HG02938 (cell line): ENCODE data around the gene MZF1.

Experiments used
- ATAC-seq: cut with Tn5 transposase; IDR thresholded peaks from one replicate; pipeline ENCODE4 v1.9.1; 2021; ENCODE audit warnings: mild to moderate bottlenecking, moderate library complexity; ENCODE audit not compliant: unreplicated experiment

Gene MZF1

GRCh38 chr19:58556622-58557220 lies 16.4 kb downstream of the MZF1 start:
- ATAC-seq: no peak

DNA sequence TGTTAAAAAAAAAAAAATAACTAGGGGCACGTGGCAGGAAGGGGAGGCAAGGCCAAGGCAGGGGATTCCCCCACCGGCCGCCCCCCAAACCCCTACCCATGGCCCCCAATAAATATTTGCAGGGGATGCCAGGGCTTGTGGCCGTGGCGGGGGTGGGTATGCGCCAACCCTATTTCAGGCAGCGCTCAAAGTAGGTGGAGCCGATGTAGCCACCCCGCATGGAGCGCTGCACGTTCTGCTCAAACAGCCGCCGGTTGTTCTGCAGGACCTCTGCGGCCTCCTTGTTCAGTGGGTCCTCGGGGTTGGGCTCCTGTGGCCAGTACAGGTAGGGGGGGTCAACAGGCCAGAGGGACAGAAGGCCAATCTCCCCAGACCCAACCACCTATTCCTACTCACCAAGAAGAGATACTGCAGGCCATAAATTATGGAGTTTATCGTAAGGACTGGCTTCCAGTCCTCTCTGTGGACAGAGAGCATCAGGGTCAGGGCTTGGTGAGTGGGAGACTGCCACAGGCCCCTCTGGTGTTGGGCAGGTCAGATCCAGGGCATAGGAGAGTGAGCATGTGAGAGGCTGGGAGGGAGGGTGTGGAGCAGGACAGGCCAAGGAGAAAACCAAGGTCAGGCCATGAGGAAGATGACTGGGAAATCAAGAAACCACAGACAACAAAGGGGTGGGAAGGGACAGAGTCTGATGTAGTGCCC lies 17.1 kb downstream of the MZF1 start:
- no peak for ATAC-seq

DNA sequence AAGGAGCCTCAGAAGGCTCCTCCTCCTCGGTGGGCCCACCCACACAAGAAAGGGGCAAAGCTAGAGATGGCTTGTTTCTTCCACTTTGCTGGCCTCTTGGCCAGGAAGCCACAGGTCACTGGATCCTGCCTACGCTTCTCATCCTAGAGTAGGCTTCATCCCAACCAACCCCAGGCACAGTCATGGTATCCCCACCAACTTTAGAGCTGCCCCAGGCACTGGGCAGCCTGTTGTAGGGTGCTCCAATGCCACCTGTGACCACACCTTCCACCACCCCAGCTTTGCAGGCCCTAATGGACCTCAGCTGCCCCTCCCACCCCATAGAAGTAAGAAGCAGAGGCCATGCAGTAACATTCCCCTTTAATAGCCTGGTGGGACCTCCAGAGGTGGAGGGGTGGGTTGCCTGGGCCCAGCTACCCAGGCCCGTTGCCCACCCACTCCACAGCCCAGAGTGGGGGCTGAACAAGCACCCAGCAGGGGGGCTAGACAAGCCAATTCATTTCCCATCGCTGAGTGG lies 17.7 kb downstream of the MZF1 start:
- no peak for ATAC-seq

- ATAC-seq: peak; percentile 39
These were observed 18.4 kb downstream of the MZF1 start, which contains the start of gene CHMP2A for GRCh38 chr19:58554494-58555368. Gene CHMP2A (minus strand): TSS chr19:58555105. CDS start chr19:58554212, 893 bp downstream.

DNA sequence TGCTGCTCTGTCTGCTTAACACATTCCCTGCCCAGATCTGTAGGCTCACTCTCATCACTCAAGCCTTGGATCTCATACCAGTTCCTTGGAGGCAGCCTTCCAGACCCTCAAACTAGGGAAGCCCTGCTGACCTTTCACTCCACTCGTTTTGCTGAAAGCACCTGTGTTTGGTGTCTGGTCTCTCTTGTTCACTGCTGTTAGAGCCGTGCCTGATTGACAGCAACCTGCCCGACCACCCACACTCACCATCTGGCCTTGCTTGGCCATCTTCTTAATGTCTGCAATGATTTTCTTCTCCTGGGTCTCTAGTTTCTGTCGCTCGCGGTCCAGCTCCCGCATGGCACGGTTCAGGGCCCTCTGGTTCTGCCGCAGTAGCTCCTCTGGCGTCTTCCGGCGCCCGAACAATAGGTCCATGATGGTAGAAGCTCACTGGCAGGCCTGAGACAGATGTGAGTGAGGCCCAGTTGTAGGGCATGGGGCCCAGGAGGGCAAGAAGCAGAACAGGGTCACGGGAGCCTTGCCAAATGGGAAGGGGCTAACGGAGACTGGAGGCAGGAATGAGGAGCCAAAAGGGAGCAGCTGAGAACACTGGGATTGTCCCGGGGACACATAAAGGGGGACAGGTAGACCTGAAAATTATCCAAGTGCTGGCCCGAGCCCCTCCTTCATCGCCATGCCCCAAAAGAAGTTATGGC lies 19.2 kb downstream of the MZF1 start:
- ATAC-seq: no peak

DNA sequence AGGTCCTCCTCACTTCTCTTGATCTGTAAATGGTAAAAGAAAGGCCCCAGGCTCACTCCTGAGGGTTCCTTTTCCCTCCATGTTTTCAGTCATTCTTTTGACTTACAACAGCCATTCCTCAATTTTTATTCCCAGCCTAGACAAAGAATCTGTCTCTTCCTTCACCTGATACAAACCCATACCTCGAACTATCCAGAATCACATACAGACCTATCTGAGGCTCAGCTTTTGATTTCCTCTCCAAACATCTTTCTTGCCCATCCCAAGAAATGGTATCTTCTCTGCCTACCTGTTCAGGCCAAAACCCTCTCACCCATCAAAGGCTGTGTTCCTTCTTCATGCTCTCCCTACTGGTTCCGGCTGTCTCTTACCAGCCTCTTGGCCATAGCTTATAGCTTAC lies 20.5 kb downstream of the MZF1 start:
- ATAC-seq: no peak

DNA sequence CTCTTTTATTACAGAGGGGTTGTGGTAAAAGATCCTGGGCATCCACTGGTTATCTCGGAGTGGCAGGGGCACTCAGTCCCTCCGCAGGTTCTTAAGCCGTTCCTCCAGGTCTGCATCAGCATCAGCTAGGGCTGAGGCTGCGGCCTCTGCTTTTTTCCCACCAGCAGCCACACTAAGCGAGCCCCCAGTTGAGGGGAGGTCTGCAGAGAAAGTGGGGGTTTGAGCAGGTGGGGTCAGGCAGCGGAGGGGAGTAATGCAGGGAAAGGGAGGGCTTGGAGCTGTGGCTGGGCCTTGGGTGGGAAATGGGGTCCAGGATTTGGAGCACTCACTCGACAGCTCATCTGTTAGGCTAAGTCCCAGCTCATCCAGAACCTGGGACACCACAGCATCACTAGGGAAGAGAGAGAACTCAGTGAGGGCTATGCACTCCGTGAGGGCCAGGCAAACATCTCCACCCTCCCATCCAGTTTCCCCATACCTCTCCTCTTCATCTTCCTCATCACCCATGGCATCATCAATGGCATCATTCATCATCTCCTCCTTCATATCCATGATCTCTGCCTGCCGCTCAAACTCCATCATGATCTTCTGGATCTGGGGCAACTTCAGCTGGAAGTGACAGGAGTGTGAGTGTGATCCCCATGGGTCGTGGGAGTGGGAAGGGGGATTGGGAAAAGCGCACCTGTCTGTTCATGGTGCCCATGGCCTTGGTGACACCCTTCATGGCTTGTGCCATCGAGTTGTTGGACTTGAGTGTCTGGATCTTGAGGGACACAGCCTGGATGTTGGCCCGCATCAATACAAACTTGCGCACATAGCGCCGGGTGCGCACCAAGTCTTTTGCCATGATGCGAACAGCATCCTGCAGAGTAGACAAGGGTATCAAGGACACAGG lies 21.3 kb downstream of the MZF1 start:
- no peak for ATAC-seq

DNA sequence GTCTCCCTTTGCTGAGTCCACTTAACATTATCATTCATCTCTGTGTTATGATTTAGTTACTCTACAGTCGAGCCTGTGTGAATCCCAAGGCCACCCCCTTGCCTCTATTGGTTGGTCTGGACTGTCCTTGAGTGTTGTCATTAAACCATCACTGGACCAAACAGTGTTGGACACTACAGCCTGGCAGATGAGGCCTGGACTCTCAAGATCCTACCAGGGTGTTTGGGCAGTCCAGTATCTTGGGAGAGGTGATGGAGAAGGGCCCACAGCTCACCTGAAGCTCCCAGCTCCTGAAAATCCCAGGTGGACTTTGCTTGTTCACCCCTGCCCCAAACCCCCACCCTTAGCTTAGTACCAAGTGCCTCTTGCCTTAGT lies 22.0 kb downstream of the MZF1 start:
- ATAC-seq: no peak

DNA sequence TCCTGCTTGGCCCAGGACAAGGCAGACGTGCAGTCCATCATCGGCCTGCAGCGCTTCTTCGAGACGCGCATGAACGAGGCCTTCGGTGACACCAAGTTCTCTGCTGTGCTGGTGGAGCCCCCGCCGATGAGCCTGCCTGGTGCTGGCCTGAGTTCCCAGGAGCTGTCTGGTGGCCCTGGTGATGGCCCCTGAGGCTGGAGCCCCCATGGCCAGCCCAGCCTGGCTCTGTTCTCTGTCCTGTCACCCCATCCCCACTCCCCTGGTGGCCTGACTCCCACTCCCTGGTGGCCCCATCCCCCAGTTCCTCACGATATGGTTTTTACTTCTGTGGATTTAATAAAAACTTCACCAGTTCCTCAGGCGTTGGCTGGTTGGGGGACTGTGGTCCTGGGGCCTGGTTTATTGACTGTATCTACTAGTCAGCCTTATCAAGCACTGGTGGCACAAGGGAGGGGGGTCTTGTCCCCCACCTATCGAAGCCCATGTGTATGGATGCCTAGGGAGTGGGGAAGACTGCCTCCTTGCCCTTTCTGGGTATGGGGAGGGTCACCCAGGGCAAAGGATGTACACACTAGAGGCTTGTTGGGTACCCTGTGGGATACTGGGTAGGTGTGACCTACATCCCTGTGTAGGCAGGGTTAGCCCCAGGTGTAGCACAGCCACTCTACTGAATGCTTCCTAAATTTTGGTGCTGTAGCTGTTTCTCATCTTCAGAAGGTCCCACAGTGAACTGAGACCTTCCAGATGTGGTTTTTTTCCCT lies 22.6 kb downstream of the MZF1 start:
- ATAC-seq: no peak

- no peak for ATAC-seq
These were observed 23.3 kb downstream of the MZF1 start for GRCh38 chr19:58549664-58550361.

- ATAC-seq: no peak
These were observed 24.1 kb downstream of the MZF1 start for GRCh38 chr19:58548859-58549663.

DNA sequence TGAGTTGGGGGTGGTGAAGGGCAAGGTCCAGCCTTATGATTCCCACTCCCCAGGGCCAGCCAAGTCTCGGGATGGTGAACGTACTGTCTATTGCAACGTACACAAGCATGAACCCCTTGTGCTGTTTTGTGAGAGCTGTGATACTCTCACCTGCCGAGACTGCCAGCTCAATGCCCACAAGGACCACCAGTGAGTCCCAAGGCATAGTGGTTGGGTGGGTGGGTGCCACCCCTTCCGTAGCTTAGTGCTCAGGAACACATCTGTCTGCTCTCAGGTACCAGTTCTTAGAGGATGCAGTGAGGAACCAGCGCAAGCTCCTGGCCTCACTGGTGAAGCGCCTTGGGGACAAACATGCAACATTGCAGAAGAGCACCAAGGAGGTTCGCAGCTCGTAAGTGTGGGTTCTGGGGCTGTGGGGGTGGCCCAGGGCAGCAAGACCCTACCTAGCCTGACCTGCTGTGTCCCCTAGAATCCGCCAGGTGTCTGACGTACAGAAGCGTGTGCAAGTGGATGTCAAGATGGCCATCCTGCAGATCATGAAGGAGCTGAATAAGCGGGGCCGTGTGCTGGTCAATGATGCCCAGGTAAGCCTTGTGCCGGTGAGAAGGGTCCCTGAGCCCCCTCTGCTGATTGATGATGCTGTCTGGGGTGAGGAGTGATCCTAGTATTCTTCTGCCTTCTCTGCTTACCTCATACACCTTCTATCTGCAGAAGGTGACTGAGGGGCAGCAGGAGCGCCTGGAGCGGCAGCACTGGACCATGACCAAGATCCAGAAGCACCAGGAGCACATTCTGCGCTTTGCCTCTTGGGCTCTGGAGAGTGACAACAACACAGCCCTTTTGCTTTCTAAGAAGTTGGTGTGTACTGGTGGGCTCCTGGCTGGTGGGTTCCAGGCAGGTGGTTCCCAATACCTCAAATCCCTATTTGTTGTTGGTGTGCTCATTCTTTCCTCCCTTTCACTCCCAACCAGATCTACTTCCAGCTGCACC lies 25.5 kb downstream of the MZF1 start:
- no peak for ATAC-seq

DNA sequence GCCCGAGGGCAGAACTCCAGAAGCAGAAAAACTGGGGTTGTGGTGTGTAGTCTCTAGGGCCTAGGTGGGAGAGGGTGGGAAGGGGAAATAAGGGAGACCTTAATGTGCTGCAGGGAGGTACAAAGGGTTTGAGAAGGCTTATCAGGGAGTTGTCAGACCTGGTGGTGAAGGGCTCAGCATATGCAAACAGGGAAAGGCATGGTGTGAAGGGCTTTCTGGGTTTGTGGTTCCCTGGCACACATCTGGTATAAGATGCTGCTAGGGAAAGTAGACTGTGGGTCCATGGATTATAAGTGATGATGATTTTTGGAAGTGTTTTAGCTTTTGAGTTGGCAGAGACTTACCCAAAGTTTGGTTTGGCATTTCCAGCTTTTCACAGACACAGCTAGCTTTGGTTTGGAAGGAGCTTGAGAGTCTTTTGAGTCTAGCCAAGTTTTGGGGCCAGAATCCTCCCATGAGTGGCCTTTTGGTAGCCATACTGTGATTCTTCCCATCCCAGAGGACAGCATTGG lies 27.1 kb downstream of the MZF1 start:
- ATAC-seq: no peak

DNA sequence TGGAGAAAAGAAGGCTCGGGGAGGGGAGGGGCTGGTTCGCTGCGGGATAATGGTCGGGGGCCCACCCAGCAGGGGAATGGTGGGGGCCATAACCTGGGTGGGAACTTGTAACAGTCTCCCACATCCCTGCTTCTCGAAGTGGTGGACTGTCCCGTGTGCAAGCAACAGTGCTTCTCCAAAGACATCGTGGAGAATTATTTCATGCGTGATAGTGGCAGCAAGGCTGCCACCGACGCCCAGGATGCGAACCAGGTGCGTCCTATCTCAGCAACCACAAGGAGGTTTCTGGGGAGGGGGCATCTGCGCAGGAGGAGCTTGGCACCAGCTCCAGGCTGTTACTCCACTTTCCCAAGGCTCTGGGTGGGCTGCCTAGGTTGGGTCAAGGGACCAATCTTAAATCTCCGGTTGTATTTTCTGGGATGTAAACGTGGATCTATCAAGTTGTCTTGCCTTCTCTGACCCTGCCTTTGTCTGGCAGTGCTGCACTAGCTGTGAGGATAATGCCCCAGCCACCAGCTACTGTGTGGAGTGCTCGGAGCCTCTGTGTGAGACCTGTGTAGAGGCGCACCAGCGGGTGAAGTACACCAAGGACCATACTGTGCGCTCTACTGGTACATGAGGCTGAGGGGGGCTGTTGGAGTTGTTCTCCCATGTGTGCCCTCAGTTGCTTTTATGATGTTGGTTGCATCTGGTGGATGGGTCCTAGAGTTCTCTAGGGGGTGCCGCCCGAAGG lies 27.7 kb downstream of the MZF1 start:
- ATAC-seq: no peak

- peak; percentile 37 for ATAC-seq
These were observed 28.4 kb downstream of the MZF1 start for GRCh38 chr19:58544591-58545285.
